Coronary artery (tissue), 2 donors: Measurements from ENCODE around the gene RAB5IF.
A peak's percentile ranks its signal among the peaks of the same experiment; 100 is the strongest.
"Not testable (repeated sequence)": the region's sequence is repeated elsewhere in the genome, so short reads cannot be mapped to it uniquely, and the experiment has no call there.

Experiments used
- DNase-seq: peaks from one replicate; pipeline ENCODE4 v3.0.0-alpha.2; 2017; ENCODE audit warnings: low spot score
- H3K27ac ChIP-seq, 2 donors: fragments of 200-600 bp; sonication (generic); one replicate each; pipeline ENCODE4 v1.5.1; 2016 to 2019
- H3K4me3 ChIP-seq: fragments of 200-600 bp; sonication (generic); 2 replicates; pipeline ENCODE4 v1.5.1; 2016; ENCODE audit warnings: mild to moderate bottlenecking, moderate library complexity
- CTCF ChIP-seq: fragments of 200-600 bp; sonication (generic); IDR thresholded peaks from one replicate; pipeline ENCODE4 v1.5.1; 2019; ENCODE audit warnings: antibody characterized with exemption

Gene RAB5IF

GRCh38 chr20:36604952-36605398 lies 604 bp upstream of the RAB5IF start:
- Histone ChIP-seq H3K27ac (peak overlapping the region; percentile 79 to 89), H3K4me3 (peak overlapping the region; percentile 95)
- TF ChIP-seq CTCF: no peak
- DNase-seq: peak; percentile 75

- H3K27ac ChIP-seq: peak overlapping the region; percentile 51 to 89
- no peak for TF ChIP-seq CTCF
- no peak for DNase-seq
- H3K4me3 ChIP-seq: peak overlapping the region; percentile 95
Measured at GRCh38 chr20:36606158-36607066, 833 bp downstream of the RAB5IF start.

DNA sequence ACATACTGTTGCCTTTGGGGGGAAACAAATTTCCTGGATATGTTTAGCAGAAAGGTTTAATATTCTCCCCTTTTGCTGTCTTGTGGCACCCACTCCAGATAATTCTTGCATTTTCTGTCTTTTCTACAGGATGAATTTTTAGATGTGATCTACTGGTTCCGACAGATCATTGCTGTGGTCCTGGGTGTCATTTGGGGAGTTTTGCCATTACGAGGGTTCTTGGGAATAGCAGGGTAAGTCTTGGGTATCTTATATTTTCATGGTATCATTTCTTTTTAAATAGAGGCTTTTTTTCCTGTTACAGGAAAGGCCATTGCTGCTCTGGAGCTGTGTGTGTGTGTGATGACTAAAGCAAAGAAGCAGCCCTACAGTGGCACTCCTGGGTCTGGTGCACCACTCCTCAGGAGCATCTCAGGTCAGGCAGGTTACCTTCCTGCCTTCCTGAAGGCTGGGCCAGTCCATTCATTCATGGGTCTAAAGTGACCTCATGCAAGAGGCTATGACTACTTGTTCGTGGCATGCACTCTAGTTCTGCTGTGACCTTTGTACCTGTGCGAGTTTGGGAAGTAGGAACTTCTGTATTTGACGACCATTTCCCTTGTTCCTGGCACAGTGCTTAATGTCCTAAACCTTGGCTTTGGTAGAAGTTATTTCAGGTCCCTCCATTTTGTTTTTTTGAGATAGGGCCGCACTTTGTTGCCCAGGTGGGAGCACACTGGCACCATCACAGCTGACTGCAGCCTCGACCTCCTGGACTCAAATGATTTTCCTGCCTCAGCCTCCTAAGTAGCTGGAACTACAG lies 2.2 kb downstream of the RAB5IF start:
- Histone ChIP-seq H3K4me3 (no peak overlapping the region), H3K27ac (no peak overlapping the region)
- no peak for TF ChIP-seq CTCF
- no peak for DNase-seq

DNA sequence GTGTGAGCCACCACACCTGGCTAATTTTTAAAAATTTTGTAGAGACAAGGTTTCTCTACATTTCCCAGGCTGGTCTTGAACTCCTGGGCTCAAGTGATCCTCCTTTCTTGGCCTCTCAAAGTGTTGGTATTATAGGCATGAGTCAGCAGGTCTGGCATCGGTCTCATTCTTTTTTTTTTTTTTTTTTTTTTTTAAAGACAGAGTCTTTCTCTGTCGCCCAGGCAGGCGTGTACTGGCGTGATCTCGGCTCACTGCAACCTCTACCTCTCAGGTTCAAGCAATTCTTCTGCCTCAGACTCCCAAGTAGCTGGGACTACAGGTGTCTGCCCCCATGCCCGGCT lies 2.8 kb downstream of the RAB5IF start:
- not testable (repeated sequence) for H3K4me3 ChIP-seq, H3K27ac ChIP-seq, DNase-seq

DNA sequence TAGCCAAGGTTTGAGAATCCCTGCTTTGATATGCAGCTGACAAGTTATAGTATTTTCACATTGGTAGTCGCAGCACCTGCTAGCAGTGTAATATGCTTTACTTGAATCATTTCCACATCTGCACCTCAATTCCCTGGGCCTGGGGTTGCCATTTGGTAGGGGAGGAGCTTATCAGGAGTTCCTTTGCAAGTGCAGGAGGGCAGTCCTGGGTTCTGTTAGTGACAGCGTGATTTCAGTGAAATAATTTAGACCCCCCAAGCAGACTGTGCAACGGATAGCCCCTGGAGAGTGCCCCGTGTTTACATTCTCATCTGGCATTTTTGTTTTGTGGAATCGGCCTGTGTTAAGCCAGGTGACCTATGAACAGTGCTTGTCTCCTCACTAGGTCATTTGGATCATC lies 6.0 kb downstream of the RAB5IF start:
- no peak for TF ChIP-seq CTCF
- no peak overlapping the region for H3K4me3 ChIP-seq
- no peak overlapping the region for H3K27ac ChIP-seq
- no peak for DNase-seq

DNA sequence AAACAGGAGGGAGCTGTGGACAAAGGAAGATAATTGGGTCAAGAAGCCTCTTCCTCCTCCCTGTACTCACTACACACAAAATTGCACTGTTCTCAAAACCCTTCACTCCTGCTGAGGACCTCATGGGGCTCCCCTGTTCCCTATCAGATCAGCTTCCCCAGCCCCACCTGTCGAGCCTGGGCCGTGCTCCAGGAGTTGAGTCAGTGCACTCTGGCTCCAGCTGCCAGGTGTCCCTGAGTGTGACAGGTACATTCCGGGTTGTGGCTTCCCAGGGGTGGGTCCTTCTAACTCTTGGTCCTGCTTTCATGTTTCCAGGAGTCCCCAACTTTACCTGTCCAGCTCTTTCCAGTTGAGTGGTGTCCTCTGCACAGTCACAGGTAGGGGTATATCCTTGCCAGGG lies 8.4 kb downstream of the RAB5IF start:
- no peak for DNase-seq
- no peak overlapping the region for H3K4me3 ChIP-seq
- no peak overlapping the region for H3K27ac ChIP-seq
- no peak for TF ChIP-seq CTCF

GRCh38 chr20:36614781-36615557 lies 9.4 kb downstream of the RAB5IF start:
- H3K4me3 ChIP-seq: no peak overlapping the region
- no peak overlapping the region for H3K27ac ChIP-seq
- no peak for TF ChIP-seq CTCF
- no peak for DNase-seq
